KMS-11 (cell line): ENCODE results near the gene HOXC6.

Source experiments
- H2AFZ ChIP-seq: fragments of 200-600 bp; sonication (generic); 2 replicates; pipeline ENCODE4 v1.6.1; 2016; ENCODE audit warnings: antibody characterized with exemption, mixed run types, low read depth
- H3K27ac ChIP-seq: fragments of 200-600 bp; sonication (generic); 2 replicates; pipeline ENCODE4 v1.6.1; 2016; ENCODE audit warnings: mild to moderate bottlenecking, mixed run types
- H3K27me3 ChIP-seq: fragments of 200-600 bp; sonication (generic); 2 replicates; pipeline ENCODE4 v1.6.1; 2017; ENCODE audit warnings: mild to moderate bottlenecking, low read depth, mixed run types, moderate library complexity; ENCODE audit not compliant: insufficient read depth
- H3K36me3 ChIP-seq: fragments of 200-600 bp; sonication (generic); 2 replicates; pipeline ENCODE4 v1.6.1; 2017; ENCODE audit warnings: mild to moderate bottlenecking, mixed run types; ENCODE audit not compliant: insufficient read depth
- H3K4me1 ChIP-seq: fragments of 200-600 bp; sonication (generic); 2 replicates; pipeline ENCODE4 v1.6.1; 2016; ENCODE audit warnings: mild to moderate bottlenecking, low read depth, mixed run types; ENCODE audit not compliant: poor library complexity, severe bottlenecking
- H3K4me2 ChIP-seq: fragments of 200-600 bp; sonication (generic); 2 replicates; pipeline ENCODE4 v1.7.0; 2016; ENCODE audit warnings: mild to moderate bottlenecking, mixed run types
- H3K4me3 ChIP-seq: fragments of 200-600 bp; sonication (generic); IDR thresholded peaks from 2 replicates; pipeline ENCODE4 v1.6.1; 2017; ENCODE audit warnings: low read depth, low read length, mixed read lengths; ENCODE audit not compliant: insufficient read depth
- H3K79me2 ChIP-seq: fragments of 200-600 bp; sonication (generic); 2 replicates; pipeline ENCODE4 v1.6.1; 2016; ENCODE audit warnings: low read depth, mixed run types; ENCODE audit not compliant: insufficient read depth
- H3K9ac ChIP-seq: fragments of 200-600 bp; sonication (generic); 2 replicates; pipeline ENCODE4 v1.6.1; 2016; ENCODE audit warnings: mild to moderate bottlenecking, mixed run types
- H4K20me1 ChIP-seq: fragments of 200-600 bp; sonication (generic); 2 replicates; pipeline ENCODE4 v1.6.1; 2016; ENCODE audit warnings: mild to moderate bottlenecking, mixed run types; ENCODE audit not compliant: insufficient read depth
- TF ChIP-seq, protein P1 (sequence below): fragments of 200-600 bp; sonication (generic); conservative IDR thresholded peaks from 2 replicates; pipeline ENCODE4 v1.6.1; 2017; ENCODE audit warnings: low read depth, mild to moderate bottlenecking, antibody characterized with exemption, low read length, moderate library complexity, mixed read lengths

The HOXC6 gene

GRCh38 chr12:54009171-54010052, 18.8 kb upstream of the HOXC6 start:
- H3K4me3 ChIP-seq, result no peak overlapping the region
- H3K4me2 ChIP-seq, result no peak overlapping the region
- no peaks in the 10 kb centered on the region for H4K20me1 ChIP-seq
- H3K79me2 ChIP-seq, result no peaks in the 10 kb centered on the region
- no peak overlapping the region for H3K9ac ChIP-seq
- peaks cover 98% of the 10 kb centered on the region for H3K27me3 ChIP-seq
- TF ChIP-seq, protein P1, sequence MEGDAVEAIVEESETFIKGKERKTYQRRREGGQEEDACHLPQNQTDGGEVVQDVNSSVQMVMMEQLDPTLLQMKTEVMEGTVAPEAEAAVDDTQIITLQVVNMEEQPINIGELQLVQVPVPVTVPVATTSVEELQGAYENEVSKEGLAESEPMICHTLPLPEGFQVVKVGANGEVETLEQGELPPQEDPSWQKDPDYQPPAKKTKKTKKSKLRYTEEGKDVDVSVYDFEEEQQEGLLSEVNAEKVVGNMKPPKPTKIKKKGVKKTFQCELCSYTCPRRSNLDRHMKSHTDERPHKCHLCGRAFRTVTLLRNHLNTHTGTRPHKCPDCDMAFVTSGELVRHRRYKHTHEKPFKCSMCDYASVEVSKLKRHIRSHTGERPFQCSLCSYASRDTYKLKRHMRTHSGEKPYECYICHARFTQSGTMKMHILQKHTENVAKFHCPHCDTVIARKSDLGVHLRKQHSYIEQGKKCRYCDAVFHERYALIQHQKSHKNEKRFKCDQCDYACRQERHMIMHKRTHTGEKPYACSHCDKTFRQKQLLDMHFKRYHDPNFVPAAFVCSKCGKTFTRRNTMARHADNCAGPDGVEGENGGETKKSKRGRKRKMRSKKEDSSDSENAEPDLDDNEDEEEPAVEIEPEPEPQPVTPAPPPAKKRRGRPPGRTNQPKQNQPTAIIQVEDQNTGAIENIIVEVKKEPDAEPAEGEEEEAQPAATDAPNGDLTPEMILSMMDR, result no peak
- no peak overlapping the region for H2AFZ ChIP-seq
- no peak overlapping the region for H3K27ac ChIP-seq
- peaks cover 22% of the 10 kb centered on the region for H3K4me1 ChIP-seq
- no peaks in the 10 kb centered on the region for H3K36me3 ChIP-seq

DNA sequence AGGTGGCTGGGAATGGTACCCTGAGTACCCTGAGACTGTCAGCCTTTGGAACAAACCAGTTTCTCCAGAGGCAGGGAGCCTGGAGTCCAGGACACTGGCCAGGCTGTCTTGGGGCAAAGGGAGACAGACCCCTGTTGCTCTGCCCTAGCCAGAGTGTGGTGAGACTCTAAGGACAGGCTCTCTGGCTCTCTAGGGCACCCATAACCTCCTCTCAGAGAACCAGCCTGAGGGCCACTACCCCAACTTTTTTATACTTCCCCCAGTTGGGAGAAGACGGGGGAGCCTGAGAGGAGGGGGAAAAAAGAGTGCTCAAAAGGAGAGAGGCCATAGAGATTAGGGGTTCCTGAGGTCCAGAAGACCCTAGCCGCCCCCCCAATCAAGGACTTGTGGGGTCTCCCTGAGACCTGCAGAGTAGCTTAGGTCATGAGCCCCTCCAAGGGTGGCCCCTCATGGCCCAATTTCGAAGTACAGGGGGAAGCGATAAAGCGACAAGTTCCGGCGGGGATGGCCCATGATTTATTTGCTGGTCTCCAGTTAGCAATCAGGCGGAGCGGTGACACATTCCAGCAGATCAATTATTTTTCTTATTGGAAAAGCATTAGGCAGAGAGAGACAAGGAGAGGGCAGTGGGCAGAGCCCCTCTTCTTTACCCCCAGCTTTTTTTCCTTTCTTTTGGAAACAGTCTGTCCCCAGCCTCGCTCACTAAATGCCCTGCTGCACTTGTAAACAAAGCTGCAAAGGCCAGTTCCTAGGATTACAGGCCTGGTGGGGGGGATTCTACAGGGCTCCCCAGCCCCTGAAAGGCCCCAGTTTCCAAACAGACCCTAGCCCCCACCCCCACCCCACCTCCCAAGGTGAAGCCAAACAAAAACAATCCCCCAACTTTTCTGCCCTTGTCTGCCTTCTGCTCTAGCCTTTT, 17.9 kb upstream of the HOXC6 start:
- Histone ChIP-seq H3K79me2 (no peaks in the 10 kb centered on the region), H3K27ac (no peak overlapping the region), H2AFZ (no peak overlapping the region), H3K36me3 (no peaks in the 10 kb centered on the region), H3K4me2 (no peak overlapping the region; the same call in 1 of the 2 replicates), H3K9ac (no peak overlapping the region), H3K4me3 (no peak overlapping the region), H3K27me3 (peaks cover 98% of the 10 kb centered on the region), H4K20me1 (no peaks in the 10 kb centered on the region), H3K4me1 (peaks cover 17% of the 10 kb centered on the region)
- TF ChIP-seq, protein P1, result no peak

- Histone ChIP-seq H3K4me2 (peak overlapping the region; percentile 9), H3K4me3 (no peak overlapping the region), H3K36me3 (no peaks in the 10 kb centered on the region), H2AFZ (no peak overlapping the region), H3K27me3 (peaks cover 98% of the 10 kb centered on the region), H4K20me1 (no peaks in the 10 kb centered on the region), H3K27ac (no peak overlapping the region), H3K9ac (no peak overlapping the region), H3K79me2 (no peaks in the 10 kb centered on the region), H3K4me1 (peaks cover 14% of the 10 kb centered on the region)
- TF ChIP-seq, protein P1, result no peak
Measured at GRCh38 chr12:54010972-54011664, 17.1 kb upstream of the HOXC6 start.
